Measurements from ENCODE around the gene GID4.

GID4 gene

GRCh38 chr17:18116078-18116477, 76.9 kb downstream of the GID4 start:
- DNase-seq (ENCODE audit: low read depth) = no peak
- H3K4me3 ChIP-seq (ENCODE audit: low read depth, low read length) = no peak overlapping the region

- no peak for DNase-seq (ENCODE audit: low read depth)
- H3K4me3 ChIP-seq (ENCODE audit: low read depth, low read length) = no peak overlapping the region
Measured at GRCh38 chr17:18117533-18117932, 78.3 kb downstream of the GID4 start.

Measured in skeletal muscle cell (primary cell).